Liver (tissue), 9 donors: Measurements from ENCODE around the gene CDK8. TPM values are rescaled to one million over a fixed set of nuclear protein-coding genes. Genes with fewer than 3 reads are reported as not detected.

Source experiments
- DNase-seq: peaks from one replicate; pipeline ENCODE4 v3.0.0-alpha.2; 2017; ENCODE audit warnings: low spot score
- H3K27ac ChIP-seq, 2 donors: one replicate each; pipeline ENCODE4 v1.7.0; 2013; ENCODE audit warnings: inconsistent platforms in 2 of 2, low read length in 2 of 2, control low read depth in 1 of 2, low read depth in 1 of 2, mild to moderate bottlenecking in 1 of 2
- H3K27me3 ChIP-seq, 4 donors: one replicate each; pipeline versions ENCODE4 v1.6.1 to v1.7.0; 2013; ENCODE audit warnings: low read length in 3 of 4, inconsistent platforms in 1 of 4, mild to moderate bottlenecking in 1 of 4, moderate library complexity in 1 of 4; ENCODE audit not compliant: control insufficient read depth in 4 of 4, insufficient read depth in 4 of 4
- H3K36me3 ChIP-seq, 4 donors: one replicate each; pipeline versions ENCODE4 v1.6.1 to v1.7.0; 2013; ENCODE audit warnings: low read length in 3 of 4, mild to moderate bottlenecking in 3 of 4, low read depth in 1 of 4, moderate library complexity in 1 of 4; ENCODE audit not compliant: control insufficient read depth in 4 of 4, insufficient read depth in 3 of 4
- H3K4me1 ChIP-seq, 4 donors: one replicate each; pipeline versions ENCODE4 v1.6.1 to v1.7.0; 2013; ENCODE audit warnings: low read length in 3 of 4, mild to moderate bottlenecking in 3 of 4, moderate library complexity in 1 of 4; ENCODE audit not compliant: control insufficient read depth in 4 of 4, insufficient read depth in 4 of 4
- H3K4me3 ChIP-seq, 3 donors: one replicate each; pipeline versions ENCODE4 v1.6.1 to v1.7.0; 2013; ENCODE audit warnings: low read length in 3 of 3, control low read depth in 1 of 3, low read depth in 1 of 3, mild to moderate bottlenecking in 1 of 3
- H3K9ac ChIP-seq, 2 donors: one replicate each; pipeline ENCODE4 v1.7.0; 2013; ENCODE audit warnings: low read length in 2 of 2, mild to moderate bottlenecking in 2 of 2, moderate library complexity in 2 of 2, control low read depth in 1 of 2, low read depth in 1 of 2
- H3K9me3 ChIP-seq, 4 donors: one replicate each; pipeline versions ENCODE4 v1.6.1 to v1.7.0; 2013; ENCODE audit warnings: low read length in 3 of 4; ENCODE audit not compliant: control insufficient read depth in 4 of 4
- EGR1 ChIP-seq, 2 donors: IDR thresholded peaks; 2 replicates each; pipeline ENCODE4 v1.6.1; 2016 to 2018; ENCODE audit warnings: antibody characterized with exemption in 2 of 2, low read depth in 2 of 2
- FOXA1 ChIP-seq: IDR thresholded peaks from 2 replicates; pipeline ENCODE4 v1.6.1; 2016; ENCODE audit warnings: antibody characterized with exemption
- FOXA2 ChIP-seq: IDR thresholded peaks from 2 replicates; pipeline ENCODE4 v1.6.1; 2016; ENCODE audit warnings: antibody characterized with exemption
- GABPA ChIP-seq, 2 donors: IDR thresholded peaks in 1 of 2; conservative IDR thresholded peaks in 1 of 2; 2 replicates each; pipeline ENCODE4 v1.6.1; 2016; ENCODE audit warnings: antibody characterized with exemption in 2 of 2, mild to moderate bottlenecking in 1 of 2, moderate library complexity in 1 of 2
- HNF4A ChIP-seq, 2 donors: conservative IDR thresholded peaks; 2 replicates each; pipeline ENCODE4 v1.6.1; 2016; ENCODE audit warnings: antibody characterized with exemption in 2 of 2, mild to moderate bottlenecking in 2 of 2
- HNF4G ChIP-seq: IDR thresholded peaks from 2 replicates; pipeline ENCODE4 v1.6.1; 2016; ENCODE audit warnings: antibody characterized with exemption
- JUND ChIP-seq, 2 donors: IDR thresholded peaks; 2 replicates each; pipeline ENCODE4 v1.6.1; 2016; ENCODE audit warnings: antibody characterized with exemption in 2 of 2
- NR2F2 ChIP-seq: IDR thresholded peaks from 2 replicates; pipeline ENCODE4 v1.6.1; 2016; ENCODE audit warnings: antibody characterized with exemption
- RAD21 ChIP-seq, 2 donors: IDR thresholded peaks; 2 replicates each; pipeline ENCODE4 v1.6.1; 2016; ENCODE audit warnings: antibody characterized with exemption in 2 of 2, mild to moderate bottlenecking in 2 of 2
- RXRA ChIP-seq, 2 donors: IDR thresholded peaks; 2 replicates each; pipeline ENCODE4 v1.6.1; 2017 to 2018; ENCODE audit warnings: antibody characterized with exemption in 2 of 2, mild to moderate bottlenecking in 1 of 2
- SP1 ChIP-seq: IDR thresholded peaks from 2 replicates; pipeline ENCODE4 v1.6.1; 2018; ENCODE audit warnings: antibody characterized with exemption, mild to moderate bottlenecking
- TAF1 ChIP-seq: conservative IDR thresholded peaks from 2 replicates; pipeline ENCODE4 v1.6.1; 2016; ENCODE audit warnings: antibody characterized with exemption, mild to moderate bottlenecking
- YY1 ChIP-seq: IDR thresholded peaks from 2 replicates; pipeline ENCODE4 v1.6.1; 2016; ENCODE audit warnings: antibody characterized with exemption, mild to moderate bottlenecking
- WGBS: extraction: QIAGEN DNeasy Blood & Tissue Kit; methylation state at CpG from one replicate; pipeline ENCODE4 v1.1.7; 2013; 5-methylcytosine and 5-hydroxymethylcytosine counted together
- polyA plus RNA-seq, 2 donors: library from polyadenylated mRNA; stranded (reverse) in 1 of 2; unstranded in 1 of 2; fragments of 200-250 nt in 1 of 2; fragments of >200 nt in 1 of 2; fragmentation: Nextera tagmentation in 1 of 2; extraction: Ambion mirVana in 1 of 2; gene quantifications; one replicate each; pipeline versions ENCODE4 v1.2.1 to v1.2.3, GENCODE V29; 2013 to 2015
- total RNA-seq, 2 donors: library from RNA; depleted of rRNA; stranded (reverse); fragments of >200 nt; gene quantifications; one replicate each; pipeline ENCODE4 v1.2.3, GENCODE V29; 2014
- TF ChIP-seq, protein P1 (sequence below): IDR thresholded peaks from 2 replicates; pipeline ENCODE4 v1.6.1; 2016; ENCODE audit warnings: antibody characterized with exemption
- TF ChIP-seq, protein P2 (sequence below): IDR thresholded peaks from 2 replicates; pipeline ENCODE4 v1.6.1; 2016; ENCODE audit warnings: antibody characterized with exemption
- TF ChIP-seq, protein P3 (sequence below): IDR thresholded peaks from 2 replicates; pipeline ENCODE4 v1.6.1; 2016; ENCODE audit warnings: antibody characterized with exemption
- TF ChIP-seq, protein P4 (sequence below): IDR thresholded peaks from 2 replicates; pipeline ENCODE4 v1.6.1; 2016; ENCODE audit warnings: antibody characterized with exemption, mild to moderate bottlenecking
- TF ChIP-seq, protein P5 (sequence below): fragments of 150-350 bp; IDR thresholded peaks from 2 replicates; pipeline ENCODE4 v1.5.1; 2017; ENCODE audit warnings: improper control_type of control experiment, low read depth, low read length; ENCODE audit not compliant: missing input control
- donor health status: healthy.
- donor health status: healthy.
- donor health status: healthy.
- donor health status: healthy.
- donor health status: healthy.

CDK8 gene
- total and polyA plus RNA-seq, 4 donors, result 3.3 to 10.8 (median 6.8) TPM

DNA sequence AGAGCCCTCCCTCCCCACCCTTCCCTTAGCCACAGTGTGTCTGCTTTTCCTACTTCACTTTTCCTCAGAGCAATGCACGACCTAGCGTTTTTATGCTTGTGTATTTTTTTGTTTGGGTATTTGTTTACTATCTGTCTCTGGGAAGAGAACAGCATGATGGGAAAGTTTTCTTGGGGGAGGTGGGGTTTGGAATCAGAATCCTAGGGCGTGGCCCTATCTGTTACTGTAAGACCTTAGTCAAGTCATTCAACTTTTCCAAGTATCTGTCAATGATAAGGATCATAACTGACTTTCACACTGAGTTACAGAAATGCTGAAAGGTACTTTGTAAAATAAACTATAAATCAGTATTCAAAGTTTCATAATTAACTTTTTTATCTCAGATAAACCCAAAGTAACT lies 157.3 kb downstream of the CDK8 start:
- DNase-seq, result no peak
- Histone ChIP-seq H3K4me1 (no peaks in the 10 kb centered on the region), H3K4me3 (no peak overlapping the region), H3K9me3 (no peaks in the 10 kb centered on the region), H3K9ac (no peak overlapping the region), H3K36me3 (no peaks in the 10 kb centered on the region), H3K27ac (no peak overlapping the region), H3K27me3 (no peaks in the 10 kb centered on the region)
- no peak for TF ChIP-seq GABPA (IDR thresholded peaks at IDR 0.05 in 1 of 2, conservative IDR thresholded peaks at IDR 0.05 in 1 of 2)
- no peak for TF ChIP-seq TAF1
- TF ChIP-seq, protein P1, sequence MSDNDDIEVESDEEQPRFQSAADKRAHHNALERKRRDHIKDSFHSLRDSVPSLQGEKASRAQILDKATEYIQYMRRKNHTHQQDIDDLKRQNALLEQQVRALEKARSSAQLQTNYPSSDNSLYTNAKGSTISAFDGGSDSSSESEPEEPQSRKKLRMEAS, result no peak
- TF ChIP-seq, protein P2, sequence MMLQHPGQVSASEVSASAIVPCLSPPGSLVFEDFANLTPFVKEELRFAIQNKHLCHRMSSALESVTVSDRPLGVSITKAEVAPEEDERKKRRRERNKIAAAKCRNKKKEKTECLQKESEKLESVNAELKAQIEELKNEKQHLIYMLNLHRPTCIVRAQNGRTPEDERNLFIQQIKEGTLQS, result no peak
- no peak for TF ChIP-seq HNF4A (conservative IDR thresholded peaks at IDR 0.05)
- TF ChIP-seq, protein P3, sequence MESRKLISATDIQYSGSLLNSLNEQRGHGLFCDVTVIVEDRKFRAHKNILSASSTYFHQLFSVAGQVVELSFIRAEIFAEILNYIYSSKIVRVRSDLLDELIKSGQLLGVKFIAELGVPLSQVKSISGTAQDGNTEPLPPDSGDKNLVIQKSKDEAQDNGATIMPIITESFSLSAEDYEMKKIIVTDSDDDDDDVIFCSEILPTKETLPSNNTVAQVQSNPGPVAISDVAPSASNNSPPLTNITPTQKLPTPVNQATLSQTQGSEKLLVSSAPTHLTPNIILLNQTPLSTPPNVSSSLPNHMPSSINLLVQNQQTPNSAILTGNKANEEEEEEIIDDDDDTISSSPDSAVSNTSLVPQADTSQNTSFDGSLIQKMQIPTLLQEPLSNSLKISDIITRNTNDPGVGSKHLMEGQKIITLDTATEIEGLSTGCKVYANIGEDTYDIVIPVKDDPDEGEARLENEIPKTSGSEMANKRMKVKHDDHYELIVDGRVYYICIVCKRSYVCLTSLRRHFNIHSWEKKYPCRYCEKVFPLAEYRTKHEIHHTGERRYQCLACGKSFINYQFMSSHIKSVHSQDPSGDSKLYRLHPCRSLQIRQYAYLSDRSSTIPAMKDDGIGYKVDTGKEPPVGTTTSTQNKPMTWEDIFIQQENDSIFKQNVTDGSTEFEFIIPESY, result no peak
- TF ChIP-seq EGR1 (IDR thresholded peaks at IDR 0.05; ENCODE audit: low read depth in 2 of 2), result no peak
- WGBS, result 81% methylated on average over 3 of the region's 3 CpGs

DNA sequence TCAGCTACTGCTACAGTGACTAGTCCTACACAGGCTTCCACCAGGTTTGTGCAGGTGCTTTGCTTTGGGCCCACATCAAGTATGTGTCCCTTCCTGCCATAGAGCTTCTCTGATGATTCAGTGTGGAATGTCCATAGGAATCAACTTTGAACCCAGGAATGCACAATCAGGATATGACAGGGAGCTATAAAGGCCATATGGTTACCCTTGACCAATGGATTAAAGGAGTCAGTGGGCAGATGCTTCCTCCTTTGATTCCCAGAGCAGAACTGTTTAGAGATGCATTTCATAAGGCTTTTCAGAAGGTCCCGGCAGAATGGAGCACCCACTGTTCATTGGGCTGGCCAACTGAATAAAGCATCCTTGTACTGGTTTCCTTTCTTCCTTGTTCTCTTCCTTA lies 158.3 kb downstream of the CDK8 start:
- 83% methylated on average over 1 of the region's 1 CpG for WGBS
- Histone ChIP-seq H3K4me1 (no peaks in the 10 kb centered on the region), H3K27ac (no peak overlapping the region), H3K9me3 (no peaks in the 10 kb centered on the region), H3K36me3 (no peaks in the 10 kb centered on the region), H3K4me3 (no peak overlapping the region), H3K27me3 (no peaks in the 10 kb centered on the region), H3K9ac (no peak overlapping the region)
- TF ChIP-seq, protein P4, sequence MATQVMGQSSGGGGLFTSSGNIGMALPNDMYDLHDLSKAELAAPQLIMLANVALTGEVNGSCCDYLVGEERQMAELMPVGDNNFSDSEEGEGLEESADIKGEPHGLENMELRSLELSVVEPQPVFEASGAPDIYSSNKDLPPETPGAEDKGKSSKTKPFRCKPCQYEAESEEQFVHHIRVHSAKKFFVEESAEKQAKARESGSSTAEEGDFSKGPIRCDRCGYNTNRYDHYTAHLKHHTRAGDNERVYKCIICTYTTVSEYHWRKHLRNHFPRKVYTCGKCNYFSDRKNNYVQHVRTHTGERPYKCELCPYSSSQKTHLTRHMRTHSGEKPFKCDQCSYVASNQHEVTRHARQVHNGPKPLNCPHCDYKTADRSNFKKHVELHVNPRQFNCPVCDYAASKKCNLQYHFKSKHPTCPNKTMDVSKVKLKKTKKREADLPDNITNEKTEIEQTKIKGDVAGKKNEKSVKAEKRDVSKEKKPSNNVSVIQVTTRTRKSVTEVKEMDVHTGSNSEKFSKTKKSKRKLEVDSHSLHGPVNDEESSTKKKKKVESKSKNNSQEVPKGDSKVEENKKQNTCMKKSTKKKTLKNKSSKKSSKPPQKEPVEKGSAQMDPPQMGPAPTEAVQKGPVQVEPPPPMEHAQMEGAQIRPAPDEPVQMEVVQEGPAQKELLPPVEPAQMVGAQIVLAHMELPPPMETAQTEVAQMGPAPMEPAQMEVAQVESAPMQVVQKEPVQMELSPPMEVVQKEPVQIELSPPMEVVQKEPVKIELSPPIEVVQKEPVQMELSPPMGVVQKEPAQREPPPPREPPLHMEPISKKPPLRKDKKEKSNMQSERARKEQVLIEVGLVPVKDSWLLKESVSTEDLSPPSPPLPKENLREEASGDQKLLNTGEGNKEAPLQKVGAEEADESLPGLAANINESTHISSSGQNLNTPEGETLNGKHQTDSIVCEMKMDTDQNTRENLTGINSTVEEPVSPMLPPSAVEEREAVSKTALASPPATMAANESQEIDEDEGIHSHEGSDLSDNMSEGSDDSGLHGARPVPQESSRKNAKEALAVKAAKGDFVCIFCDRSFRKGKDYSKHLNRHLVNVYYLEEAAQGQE, result no peak
- TF ChIP-seq HNF4A (conservative IDR thresholded peaks at IDR 0.05) (no peak), HNF4G (no peak), EGR1 (IDR thresholded peaks at IDR 0.05; ENCODE audit: low read depth in 2 of 2) (no peak), NR2F2 (no peak), RAD21 (IDR thresholded peaks at IDR 0.05) (no peak), SP1 (no peak), GABPA (IDR thresholded peaks at IDR 0.05 in 1 of 2, conservative IDR thresholded peaks at IDR 0.05 in 1 of 2) (no peak), RXRA (IDR thresholded peaks at IDR 0.05) (no peak), FOXA1 (no peak), TAF1 (no peak), YY1 (no peak), JUND (IDR thresholded peaks at IDR 0.05) (no peak), FOXA2 (no peak)
- TF ChIP-seq, protein P2, result no peak
- TF ChIP-seq, protein P3, result no peak
- TF ChIP-seq, protein P1, result no peak
- TF ChIP-seq, protein P5, sequence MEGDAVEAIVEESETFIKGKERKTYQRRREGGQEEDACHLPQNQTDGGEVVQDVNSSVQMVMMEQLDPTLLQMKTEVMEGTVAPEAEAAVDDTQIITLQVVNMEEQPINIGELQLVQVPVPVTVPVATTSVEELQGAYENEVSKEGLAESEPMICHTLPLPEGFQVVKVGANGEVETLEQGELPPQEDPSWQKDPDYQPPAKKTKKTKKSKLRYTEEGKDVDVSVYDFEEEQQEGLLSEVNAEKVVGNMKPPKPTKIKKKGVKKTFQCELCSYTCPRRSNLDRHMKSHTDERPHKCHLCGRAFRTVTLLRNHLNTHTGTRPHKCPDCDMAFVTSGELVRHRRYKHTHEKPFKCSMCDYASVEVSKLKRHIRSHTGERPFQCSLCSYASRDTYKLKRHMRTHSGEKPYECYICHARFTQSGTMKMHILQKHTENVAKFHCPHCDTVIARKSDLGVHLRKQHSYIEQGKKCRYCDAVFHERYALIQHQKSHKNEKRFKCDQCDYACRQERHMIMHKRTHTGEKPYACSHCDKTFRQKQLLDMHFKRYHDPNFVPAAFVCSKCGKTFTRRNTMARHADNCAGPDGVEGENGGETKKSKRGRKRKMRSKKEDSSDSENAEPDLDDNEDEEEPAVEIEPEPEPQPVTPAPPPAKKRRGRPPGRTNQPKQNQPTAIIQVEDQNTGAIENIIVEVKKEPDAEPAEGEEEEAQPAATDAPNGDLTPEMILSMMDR, result no peak
- DNase-seq, result no peak
